ENCODE results near the gene CDK18. TPM values are rescaled to one million over a fixed set of nuclear protein-coding genes. Genes with fewer than 3 reads are reported as not detected.

The CDK18 gene
- total RNA-seq, result 10 to 100 TPM in 1 of 2 experiments, 1 to 10 TPM in 1; 8.4 to 10.4 TPM

GRCh38 chr1:205504311-205505075 lies at the start of gene CDK18:
Gene CDK18 (plus strand): TSS chr1:205504669. CDS start chr1:205523168, 18,499 bp downstream.
- H3K27ac Mint-ChIP-seq, result peak within 1 kb of the TSS; percentile 22
- POLR2A ChIA-PET, result no interaction called here
- TF ChIP-seq, protein P1, sequence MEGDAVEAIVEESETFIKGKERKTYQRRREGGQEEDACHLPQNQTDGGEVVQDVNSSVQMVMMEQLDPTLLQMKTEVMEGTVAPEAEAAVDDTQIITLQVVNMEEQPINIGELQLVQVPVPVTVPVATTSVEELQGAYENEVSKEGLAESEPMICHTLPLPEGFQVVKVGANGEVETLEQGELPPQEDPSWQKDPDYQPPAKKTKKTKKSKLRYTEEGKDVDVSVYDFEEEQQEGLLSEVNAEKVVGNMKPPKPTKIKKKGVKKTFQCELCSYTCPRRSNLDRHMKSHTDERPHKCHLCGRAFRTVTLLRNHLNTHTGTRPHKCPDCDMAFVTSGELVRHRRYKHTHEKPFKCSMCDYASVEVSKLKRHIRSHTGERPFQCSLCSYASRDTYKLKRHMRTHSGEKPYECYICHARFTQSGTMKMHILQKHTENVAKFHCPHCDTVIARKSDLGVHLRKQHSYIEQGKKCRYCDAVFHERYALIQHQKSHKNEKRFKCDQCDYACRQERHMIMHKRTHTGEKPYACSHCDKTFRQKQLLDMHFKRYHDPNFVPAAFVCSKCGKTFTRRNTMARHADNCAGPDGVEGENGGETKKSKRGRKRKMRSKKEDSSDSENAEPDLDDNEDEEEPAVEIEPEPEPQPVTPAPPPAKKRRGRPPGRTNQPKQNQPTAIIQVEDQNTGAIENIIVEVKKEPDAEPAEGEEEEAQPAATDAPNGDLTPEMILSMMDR (IDR thresholded peaks at IDR 0.05), result no peak
- CTCF ChIA-PET, result interaction anchor here (6.7 kb wide), 1 partner anchor 17 kb away, joined by 63 read pairs; no protein-coding TSS in a partner anchor
- DNase-seq (peak; percentile 68), ATAC-seq (peak; percentile 78)
- H3K4me3 Mint-ChIP-seq, result peak within 1 kb of the TSS; percentile 73
- no peaks in the 10 kb centered on the region for H3K36me3 Mint-ChIP-seq (ENCODE audit: low read depth)
- H3K4me1 Mint-ChIP-seq (ENCODE audit: low read depth), result peaks cover 12% of the 10 kb centered on the region
- intact Hi-C loops (cut with micrococcal nuclease), result no loop called here
- no peaks in the 10 kb centered on the region for H3K9me3 Mint-ChIP-seq
- no peaks in the 10 kb centered on the region for H3K27me3 Mint-ChIP-seq

- ATAC-seq (no peak), DNase-seq (no peak)
- Mint-ChIP-seq H3K4me3 (no peak overlapping the region), H3K4me1 (ENCODE audit: low read depth) (peaks cover 10% of the 10 kb centered on the region), H3K27me3 (peaks cover 53% of the 10 kb centered on the region), H3K9me3 (no peaks in the 10 kb centered on the region), H3K36me3 (ENCODE audit: low read depth) (no peaks in the 10 kb centered on the region), H3K27ac (no peak overlapping the region)
- ChIA-PET POLR2A (no interaction called here), CTCF (interaction anchor here (1.0 to 1.5 kb wide), 4 partner anchors 30 to 182 kb away, joined by 3 to 12 read pairs (median 5); no protein-coding TSS in a partner anchor)
- intact Hi-C loops (cut with micrococcal nuclease), result no loop called here
- TF ChIP-seq, protein P1 (IDR thresholded peaks at IDR 0.05), result no peak
Observed at GRCh38 chr1:205454903-205455335, 49.5 kb upstream of the CDK18 start.

GRCh38 chr1:205455581-205456382 lies 48.7 kb upstream of the CDK18 start, which contains the start of gene BLACAT1:
Gene BLACAT1 (minus strand): TSS chr1:205456045.
- no peaks in the 10 kb centered on the region for H3K9me3 Mint-ChIP-seq
- H3K36me3 Mint-ChIP-seq (ENCODE audit: low read depth), result no peaks in the 10 kb centered on the region
- POLR2A ChIA-PET, result interaction anchor here (0.5 to 0.7 kb wide), 2 partner anchors 15 to 561 kb away, joined by 3 read pairs; no protein-coding TSS in a partner anchor
- ATAC-seq (no peak), DNase-seq (no peak)
- CTCF ChIA-PET, result interaction anchor here (1.2 to 4.0 kb wide), 8 partner anchors 14 to 102 kb away, joined by 3 to 25 read pairs (median 6); no protein-coding TSS in a partner anchor
- intact Hi-C loops (cut with micrococcal nuclease), result no loop called here
- H3K27ac Mint-ChIP-seq, result no peak within 1 kb of the TSS
- peak within 1 kb of the TSS; percentile 61 for H3K4me3 Mint-ChIP-seq
- TF ChIP-seq, protein P1 (IDR thresholded peaks at IDR 0.05), result no peak
- H3K27me3 Mint-ChIP-seq, result peaks cover 56% of the 10 kb centered on the region
- peaks cover 10% of the 10 kb centered on the region for H3K4me1 Mint-ChIP-seq (ENCODE audit: low read depth)

GRCh38 chr1:205456383-205456867 lies 48.0 kb upstream of the CDK18 start:
- Mint-ChIP-seq H3K9me3 (no peaks in the 10 kb centered on the region), H3K4me1 (ENCODE audit: low read depth) (peaks cover 10% of the 10 kb centered on the region), H3K27me3 (peaks cover 56% of the 10 kb centered on the region), H3K36me3 (ENCODE audit: low read depth) (no peaks in the 10 kb centered on the region), H3K4me3 (peak overlapping the region; percentile 61), H3K27ac (no peak overlapping the region)
- DNase-seq (no peak), ATAC-seq (peak; percentile 27)
- intact Hi-C loops (cut with micrococcal nuclease), result no loop called here
- TF ChIP-seq, protein P1 (IDR thresholded peaks at IDR 0.05), result no peak
- ChIA-PET CTCF (interaction anchor here (1.2 to 4.0 kb wide), 5 partner anchors 15 to 103 kb away, joined by 3 to 25 read pairs (median 5); no protein-coding TSS in a partner anchor), POLR2A (interaction anchor here (0.5 to 1.1 kb wide), 3 partner anchors 15 to 560 kb away, joined by 3 read pairs; no protein-coding TSS in a partner anchor)
